NCI-H446 (cell line): ENCODE data around the gene ST8SIA4.

ENCODE experiments used
- DNase-seq, 2 experiments: peaks; one replicate each; lab custom pipeline; 2025; lab: John Stamatoyannopoulos, UW

Gene ST8SIA4

GRCh38 chr5:100903039-100903887 lies at the start of gene ST8SIA4:
Gene ST8SIA4, minus strand, starts transcription at chr5:100903282. Its CDS starts 327 bp downstream, at chr5:100902955.
- peak; percentile 19 to 65 for DNase-seq

DNA sequence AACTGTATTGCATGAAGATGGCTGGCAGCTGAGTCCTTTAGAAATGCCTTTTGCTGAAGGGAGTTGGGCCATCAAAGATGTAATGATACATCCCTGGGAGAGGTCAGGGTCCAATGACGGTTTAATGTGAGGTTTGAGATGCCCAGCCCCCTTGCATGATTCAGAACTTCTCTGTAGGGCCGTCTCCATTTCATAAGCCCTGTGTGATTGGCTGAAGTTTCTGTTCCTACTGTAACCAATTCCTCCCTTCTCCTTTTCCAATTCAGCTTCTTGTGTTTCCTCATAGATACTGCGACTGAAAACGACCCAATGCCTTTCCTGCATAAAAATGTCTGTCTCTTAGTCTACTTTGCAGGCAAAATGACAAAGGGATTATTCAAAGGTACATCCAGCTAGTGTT lies 47.9 kb upstream of the ST8SIA4 start:
- no peak for DNase-seq

GRCh38 chr5:100913298-100913697 lies 10.2 kb upstream of the ST8SIA4 start:
- no peak for DNase-seq

- DNase-seq, result no peak
Measured at GRCh38 chr5:100909034-100909433, 6.0 kb upstream of the ST8SIA4 start.

- DNase-seq, result no peak
Measured at GRCh38 chr5:100905259-100905914, 2.3 kb upstream of the ST8SIA4 start.

GRCh38 chr5:100904259-100904861 lies 1.3 kb upstream of the ST8SIA4 start:
- DNase-seq, result no peak

DNA sequence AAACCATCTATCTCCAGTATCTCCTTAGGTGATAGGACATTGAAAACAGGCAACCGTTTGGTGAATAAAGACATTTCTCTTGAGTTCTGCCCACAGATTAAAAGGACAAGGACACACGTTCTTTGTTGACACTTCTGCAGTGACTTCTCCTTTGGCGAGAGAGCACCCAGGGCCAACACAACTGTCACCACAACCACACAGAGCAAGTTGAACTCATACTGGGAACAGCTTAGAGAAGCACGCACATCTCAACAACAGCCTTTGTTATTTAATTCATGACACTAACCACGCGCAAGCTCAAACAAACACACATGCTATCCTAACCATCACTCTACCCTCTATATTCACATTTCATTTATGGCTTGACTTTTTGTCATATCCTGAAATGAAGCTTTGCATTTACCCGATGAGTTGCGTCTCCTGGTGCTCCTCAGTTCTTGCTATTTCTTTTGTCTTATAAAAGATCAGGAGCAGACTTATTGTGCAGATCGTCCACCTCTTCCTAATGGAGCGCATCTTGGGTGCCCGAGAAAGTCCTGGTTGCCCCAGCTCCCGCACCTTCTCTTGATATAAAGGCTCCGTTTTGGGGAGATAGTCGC lies 543 bp downstream of the ST8SIA4 start:
- DNase-seq, result no peak

DNA sequence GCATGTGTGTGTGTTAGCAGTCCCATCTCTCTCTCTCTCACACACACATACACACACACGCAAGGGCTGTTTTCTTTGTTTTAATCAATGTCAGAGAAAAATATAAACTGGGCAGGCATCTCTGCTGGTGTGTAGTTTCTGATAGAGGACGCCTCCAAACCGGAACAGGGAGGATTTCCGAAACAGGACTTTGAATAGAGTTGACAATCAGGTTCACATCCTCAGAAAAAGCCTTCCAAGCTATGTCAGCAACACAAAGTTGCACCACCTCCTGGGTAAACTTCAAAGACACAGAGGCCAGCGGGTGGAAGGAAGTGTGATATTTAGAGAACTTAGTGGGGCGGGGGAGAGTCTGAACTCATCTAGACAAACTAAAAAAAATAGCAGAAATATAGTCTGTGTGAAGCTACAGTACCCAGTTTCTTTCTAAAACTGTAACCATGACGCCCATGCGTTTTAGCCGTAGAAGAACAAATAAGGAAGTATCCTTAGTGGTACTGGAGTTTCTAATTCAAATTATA lies 1.2 kb downstream of the ST8SIA4 start:
- no peak for DNase-seq

- peak; percentile 19 to 51 for DNase-seq
Measured at GRCh38 chr5:100900796-100901781, 2.0 kb downstream of the ST8SIA4 start.

GRCh38 chr5:100900142-100900795 lies 2.8 kb downstream of the ST8SIA4 start:
- peak in 1 of 2 experiments; percentile 51 for DNase-seq

- DNase-seq, result no peak
Measured at GRCh38 chr5:100899675-100900074, 3.4 kb downstream of the ST8SIA4 start.

DNA sequence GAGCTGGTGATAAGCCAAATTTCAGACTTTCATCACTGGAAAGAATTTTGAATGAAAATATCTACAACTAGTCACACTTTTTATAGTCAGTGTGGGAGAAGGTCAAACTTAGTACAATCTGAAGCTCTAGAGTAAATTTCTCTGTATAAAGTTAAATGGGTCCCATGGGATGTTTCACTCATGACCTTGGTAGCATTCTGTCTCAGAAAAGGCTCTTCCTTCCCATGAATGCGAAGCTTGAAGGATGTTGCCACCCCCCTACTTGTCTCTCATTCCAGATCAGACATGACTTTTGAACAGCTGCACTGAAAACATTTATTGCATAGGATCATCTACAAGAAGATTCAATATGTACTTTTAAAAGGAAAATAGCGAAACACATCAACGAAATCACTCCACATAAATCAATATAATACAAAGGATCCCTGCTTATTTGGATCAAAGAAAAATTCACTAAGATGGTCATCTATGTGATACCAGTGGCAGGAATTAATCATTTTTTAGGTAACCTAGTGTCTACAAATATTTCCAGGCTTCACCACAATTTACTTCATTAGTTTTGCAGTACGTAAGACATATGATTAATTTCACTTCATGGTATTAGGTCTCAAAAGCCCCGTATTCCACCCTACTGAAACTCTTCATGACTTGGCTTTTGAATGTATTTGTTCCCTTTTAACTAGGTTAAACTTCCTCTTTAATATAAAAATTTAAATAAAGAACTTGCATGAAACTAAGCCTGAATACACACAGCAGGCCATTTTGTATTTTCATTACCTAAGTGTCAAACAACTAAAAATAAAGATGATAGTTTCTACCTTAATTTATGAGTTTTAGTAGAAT lies 4.4 kb downstream of the ST8SIA4 start:
- no peak for DNase-seq

- no peak for DNase-seq
Measured at GRCh38 chr5:100896054-100896453, 7.0 kb downstream of the ST8SIA4 start.

GRCh38 chr5:100890461-100891008 lies 12.5 kb downstream of the ST8SIA4 start:
- DNase-seq, result no peak

DNA sequence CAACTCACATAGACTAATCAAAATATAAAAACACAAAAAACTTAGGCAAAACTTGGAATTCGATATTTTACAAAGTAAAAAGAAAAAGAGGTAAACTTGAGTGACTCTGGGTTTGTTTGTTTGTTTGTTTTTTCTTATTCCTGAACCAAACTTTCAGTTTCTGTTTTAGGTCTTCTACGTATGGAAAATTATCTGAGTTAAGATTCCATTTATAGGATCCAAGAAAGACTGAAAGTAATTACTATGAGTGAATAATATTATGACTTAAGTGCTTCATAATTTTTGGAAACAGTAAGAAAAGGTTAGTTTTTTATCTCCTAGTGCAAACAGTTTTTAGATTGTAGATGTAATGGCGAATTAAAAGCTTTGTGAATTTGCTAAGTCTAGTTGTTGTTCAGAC lies 13.2 kb downstream of the ST8SIA4 start:
- no peak for DNase-seq

GRCh38 chr5:100889165-100889743 lies 13.8 kb downstream of the ST8SIA4 start:
- no peak for DNase-seq

- DNase-seq, result no peak
Measured at GRCh38 chr5:100877274-100877673, 25.8 kb downstream of the ST8SIA4 start.

GRCh38 chr5:100872408-100873190 lies 30.5 kb downstream of the ST8SIA4 start:
- no peak for DNase-seq
